Measurements from ENCODE around the gene ZNF136.

ZNF136 gene

GRCh38 chr19:12162882-12163806, at the start of gene ZNF136:
Gene ZNF136, plus strand, starts transcription at chr19:12163096. Its CDS starts 108 bp downstream, at chr19:12163204.
- H3K27me3 ChIP-seq (ENCODE audit: insufficient read depth, low read length) = no peaks in the 10 kb centered on the region
- peak within 1 kb of the TSS; percentile 97 for H2AFZ ChIP-seq (ENCODE audit: low read length, unreplicated experiment)
- H3K36me3 ChIP-seq (ENCODE audit: insufficient read depth, low read length) = peaks cover 6% of the 10 kb centered on the region; the same call in 1 of the 2 replicates
- peaks cover 38% of the 10 kb centered on the region for H3K79me2 ChIP-seq (ENCODE audit: control insufficient read depth, insufficient read depth, low read length, unreplicated experiment)
- peak within 1 kb of the TSS; percentile 90 for H3K27ac ChIP-seq (ENCODE audit: low read depth, low read length)
- H3K4me3 ChIP-seq (ENCODE audit: low read depth, low read length) = peak within 1 kb of the TSS; percentile 91
- H3K4me1 ChIP-seq (ENCODE audit: control insufficient read depth, insufficient read depth, low read length, unreplicated experiment) = peaks cover 13% of the 10 kb centered on the region

DNA sequence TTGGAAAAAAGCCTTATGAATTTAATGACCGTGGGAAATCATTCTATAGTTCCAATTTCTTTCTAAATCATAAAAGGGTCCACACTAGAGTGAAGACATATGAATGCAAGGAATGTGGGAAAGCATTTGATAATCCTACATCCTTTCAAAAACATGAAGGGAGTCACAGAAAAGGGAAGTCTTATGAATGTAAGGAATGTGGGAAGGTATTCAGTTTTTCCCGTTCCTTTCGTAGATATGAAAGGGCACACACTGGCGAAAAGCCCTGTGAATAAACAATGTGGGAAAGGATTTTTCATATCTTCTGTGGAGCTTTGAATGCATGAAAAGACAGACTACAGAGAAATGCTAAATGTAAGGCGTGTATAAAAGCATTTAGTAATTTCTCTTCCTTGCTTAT, 49.8 kb upstream of the ZNF136 start:
- Histone ChIP-seq H3K4me1 (ENCODE audit: control insufficient read depth, insufficient read depth, low read length, unreplicated experiment) (no peaks in the 10 kb centered on the region), H2AFZ (ENCODE audit: low read length, unreplicated experiment) (no peak overlapping the region), H3K27ac (ENCODE audit: low read depth, low read length) (no peak overlapping the region), H3K4me3 (ENCODE audit: low read depth, low read length) (no peak overlapping the region), H3K27me3 (ENCODE audit: insufficient read depth, low read length) (no peaks in the 10 kb centered on the region), H3K36me3 (ENCODE audit: insufficient read depth, low read length) (peaks cover 45% of the 10 kb centered on the region), H3K79me2 (ENCODE audit: control insufficient read depth, insufficient read depth, low read length, unreplicated experiment) (no peaks in the 10 kb centered on the region)

DNA sequence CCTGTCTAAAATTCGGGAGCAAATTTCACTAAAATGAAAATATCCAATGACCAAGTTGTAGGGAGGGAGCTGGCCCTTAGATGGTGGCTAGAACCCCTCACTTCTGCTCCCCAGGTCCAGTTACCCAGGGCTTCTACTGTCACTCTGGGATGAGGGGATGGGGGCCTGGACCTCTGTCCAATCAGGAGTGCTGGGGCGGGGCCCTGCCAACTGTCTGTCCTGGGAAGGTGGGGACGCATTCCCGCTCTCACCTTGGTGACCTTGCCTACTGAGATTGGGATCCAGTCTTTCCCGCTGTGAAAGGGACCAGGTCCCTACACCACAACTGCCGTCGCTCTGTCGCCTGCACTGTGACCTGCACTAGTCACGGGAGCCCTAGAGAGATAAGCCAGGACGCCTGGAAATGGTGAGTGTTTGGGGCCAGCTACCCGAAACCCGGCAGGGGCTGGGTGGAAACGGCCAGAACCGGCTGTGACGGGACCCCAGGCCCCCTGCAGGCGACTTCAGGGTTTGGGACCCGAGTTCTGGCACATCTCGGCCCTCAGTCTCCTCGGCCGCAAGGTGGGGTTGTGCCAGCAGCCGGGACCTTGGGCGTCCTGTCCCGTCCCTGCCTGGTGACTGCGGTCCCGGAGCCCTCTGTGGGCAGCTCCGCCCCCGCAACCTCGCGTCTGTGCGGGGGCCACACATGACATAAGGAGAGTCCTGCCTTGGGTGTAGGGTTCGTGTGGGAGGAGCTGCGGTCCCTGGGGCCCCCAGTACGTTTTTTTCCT, 45.5 kb upstream of the ZNF136 start:
- Histone ChIP-seq H3K36me3 (ENCODE audit: insufficient read depth, low read length) (peaks cover 12% of the 10 kb centered on the region), H3K4me1 (ENCODE audit: control insufficient read depth, insufficient read depth, low read length, unreplicated experiment) (no peaks in the 10 kb centered on the region), H2AFZ (ENCODE audit: low read length, unreplicated experiment) (no peak overlapping the region), H3K27me3 (ENCODE audit: insufficient read depth, low read length) (no peaks in the 10 kb centered on the region), H3K4me3 (ENCODE audit: low read depth, low read length) (no peak overlapping the region), H3K27ac (ENCODE audit: low read depth, low read length) (no peak overlapping the region), H3K79me2 (ENCODE audit: control insufficient read depth, insufficient read depth, low read length, unreplicated experiment) (no peaks in the 10 kb centered on the region)

GRCh38 chr19:12126707-12127106, 36.2 kb upstream of the ZNF136 start:
- H3K36me3 ChIP-seq (ENCODE audit: insufficient read depth, low read length) = peaks cover 9% of the 10 kb centered on the region; the same call in 1 of the 2 replicates
- H3K4me3 ChIP-seq (ENCODE audit: low read depth, low read length) = no peak overlapping the region
- no peaks in the 10 kb centered on the region for H3K27me3 ChIP-seq (ENCODE audit: insufficient read depth, low read length)

DNA sequence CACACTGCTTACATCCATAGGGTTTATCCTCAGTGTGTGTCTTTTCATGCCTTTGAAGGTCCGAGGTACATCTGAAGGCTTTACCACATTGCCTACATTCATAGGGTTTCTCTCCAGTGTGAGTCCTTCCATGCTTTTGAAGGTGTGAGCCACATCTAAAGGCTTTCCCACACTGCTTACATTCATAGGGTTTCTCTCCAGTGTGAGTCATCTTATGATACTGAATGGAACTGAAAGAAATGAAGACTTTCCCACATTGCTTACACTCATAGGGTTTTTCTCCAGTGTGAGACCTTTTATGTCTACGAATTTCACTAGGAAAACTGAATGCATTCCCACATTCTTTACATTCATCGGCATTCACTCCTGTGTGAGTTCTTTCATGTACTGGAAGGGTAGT, 29.8 kb upstream of the ZNF136 start:
- Histone ChIP-seq H3K36me3 (ENCODE audit: insufficient read depth, low read length) (peaks cover 57% of the 10 kb centered on the region), H2AFZ (ENCODE audit: low read length, unreplicated experiment) (no peak overlapping the region), H3K27me3 (ENCODE audit: insufficient read depth, low read length) (no peaks in the 10 kb centered on the region), H3K4me1 (ENCODE audit: control insufficient read depth, insufficient read depth, low read length, unreplicated experiment) (no peaks in the 10 kb centered on the region), H3K4me3 (ENCODE audit: low read depth, low read length) (no peak overlapping the region), H3K27ac (ENCODE audit: low read depth, low read length) (no peak overlapping the region), H3K79me2 (ENCODE audit: control insufficient read depth, insufficient read depth, low read length, unreplicated experiment) (peaks cover 9% of the 10 kb centered on the region)

More at GRCh38 chr19:12126707-12127106, 36.2 kb upstream of the ZNF136 start:
- no peaks in the 10 kb centered on the region for H3K4me1 ChIP-seq (ENCODE audit: control insufficient read depth, insufficient read depth, low read length, unreplicated experiment)
- H2AFZ ChIP-seq (ENCODE audit: low read length, unreplicated experiment) = no peak overlapping the region
- no peaks in the 10 kb centered on the region for H3K79me2 ChIP-seq (ENCODE audit: control insufficient read depth, insufficient read depth, low read length, unreplicated experiment)
- H3K27ac ChIP-seq (ENCODE audit: low read depth, low read length) = no peak overlapping the region

DNA sequence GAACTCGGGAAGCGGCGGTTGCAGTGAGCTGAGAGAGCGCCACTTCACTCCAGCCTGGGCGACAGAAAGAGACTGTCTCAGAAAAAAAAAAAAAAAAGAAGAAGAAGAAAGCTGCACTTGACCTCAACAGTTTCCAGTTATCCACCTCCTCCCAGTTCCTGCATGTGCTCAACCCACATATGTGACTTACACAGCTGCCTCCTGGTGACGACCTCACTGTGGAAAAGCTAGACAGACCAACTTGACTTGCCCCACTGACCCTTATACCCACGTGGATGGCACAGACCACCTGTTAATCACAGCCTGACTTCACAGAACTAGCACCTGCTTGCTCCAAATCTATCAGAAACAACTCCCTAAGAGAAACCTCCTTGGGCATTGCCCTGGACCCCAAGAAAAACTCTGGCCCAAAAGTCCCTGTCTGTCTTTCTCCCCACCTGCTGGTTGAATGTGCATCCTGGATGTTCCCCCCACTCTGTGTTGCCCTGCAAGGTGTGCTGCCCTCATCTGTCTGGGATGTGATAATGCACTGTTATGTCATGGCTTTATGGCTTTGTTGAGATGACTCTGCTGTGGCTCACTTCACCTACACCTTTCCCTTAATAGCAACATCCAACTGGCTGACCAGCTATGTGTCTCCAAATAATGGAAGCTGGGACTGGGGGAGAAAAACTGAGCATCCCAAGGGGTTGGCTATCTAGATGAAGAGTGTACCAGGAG, 25.5 kb upstream of the ZNF136 start:
- H3K79me2 ChIP-seq (ENCODE audit: control insufficient read depth, insufficient read depth, low read length, unreplicated experiment) = peaks cover 14% of the 10 kb centered on the region
- H3K27me3 ChIP-seq (ENCODE audit: insufficient read depth, low read length) = no peaks in the 10 kb centered on the region
- H3K27ac ChIP-seq (ENCODE audit: low read depth, low read length) = no peak overlapping the region
- H3K36me3 ChIP-seq (ENCODE audit: insufficient read depth, low read length) = peaks cover 42% of the 10 kb centered on the region
- no peak overlapping the region for H2AFZ ChIP-seq (ENCODE audit: low read length, unreplicated experiment)
- no peak overlapping the region for H3K4me3 ChIP-seq (ENCODE audit: low read depth, low read length)
- peaks cover 5% of the 10 kb centered on the region for H3K4me1 ChIP-seq (ENCODE audit: control insufficient read depth, insufficient read depth, low read length, unreplicated experiment)

DNA sequence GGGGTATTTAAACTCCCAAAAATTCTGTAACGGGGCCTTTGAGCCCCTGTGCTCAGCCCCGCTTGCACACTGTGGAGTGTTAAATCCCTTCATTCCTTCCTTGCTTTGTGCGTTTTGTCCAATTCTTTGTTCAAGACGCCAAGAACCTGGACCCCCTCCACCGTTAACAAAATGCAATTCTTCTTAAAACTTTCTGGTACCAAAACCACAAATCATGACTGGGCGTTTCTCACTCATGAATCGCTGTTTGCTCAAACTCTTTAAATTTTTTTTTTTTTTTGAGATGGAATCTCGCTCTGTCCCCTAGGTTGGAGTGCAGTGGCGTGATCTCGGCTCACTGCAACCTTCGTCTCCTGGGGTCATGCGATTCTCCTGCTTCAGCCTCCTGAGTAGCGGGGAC, 23.6 kb upstream of the ZNF136 start:
- Histone ChIP-seq H3K4me3 (ENCODE audit: low read depth, low read length) (peak overlapping the region; percentile 85), H2AFZ (ENCODE audit: low read length, unreplicated experiment) (no peak overlapping the region), H3K27ac (ENCODE audit: low read depth, low read length) (no peak overlapping the region), H3K79me2 (ENCODE audit: control insufficient read depth, insufficient read depth, low read length, unreplicated experiment) (peaks cover 14% of the 10 kb centered on the region), H3K36me3 (ENCODE audit: insufficient read depth, low read length) (peaks cover 23% of the 10 kb centered on the region), H3K27me3 (ENCODE audit: insufficient read depth, low read length) (no peaks in the 10 kb centered on the region), H3K4me1 (ENCODE audit: control insufficient read depth, insufficient read depth, low read length, unreplicated experiment) (peaks cover 5% of the 10 kb centered on the region)

GRCh38 chr19:12139885-12140544, 22.9 kb upstream of the ZNF136 start, which contains the start of gene ZNF20:
Gene ZNF20, minus strand, starts transcription at chr19:12140350. Its CDS starts 168 bp downstream, at chr19:12140182.
- Histone ChIP-seq H3K4me1 (ENCODE audit: control insufficient read depth, insufficient read depth, low read length, unreplicated experiment) (peaks cover 5% of the 10 kb centered on the region), H2AFZ (ENCODE audit: low read length, unreplicated experiment) (no peak within 1 kb of the TSS), H3K27me3 (ENCODE audit: insufficient read depth, low read length) (no peaks in the 10 kb centered on the region), H3K4me3 (ENCODE audit: low read depth, low read length) (peak within 1 kb of the TSS; percentile 85), H3K27ac (ENCODE audit: low read depth, low read length) (peak within 1 kb of the TSS; percentile 61), H3K79me2 (ENCODE audit: control insufficient read depth, insufficient read depth, low read length, unreplicated experiment) (peaks cover 14% of the 10 kb centered on the region), H3K36me3 (ENCODE audit: insufficient read depth, low read length) (peaks cover 18% of the 10 kb centered on the region)

- Histone ChIP-seq H3K4me3 (ENCODE audit: low read depth, low read length) (peak overlapping the region; percentile 85), H3K27me3 (ENCODE audit: insufficient read depth, low read length) (no peaks in the 10 kb centered on the region), H3K27ac (ENCODE audit: low read depth, low read length) (no peak overlapping the region), H2AFZ (ENCODE audit: low read length, unreplicated experiment) (no peak overlapping the region), H3K4me1 (ENCODE audit: control insufficient read depth, insufficient read depth, low read length, unreplicated experiment) (peaks cover 5% of the 10 kb centered on the region), H3K79me2 (ENCODE audit: control insufficient read depth, insufficient read depth, low read length, unreplicated experiment) (peaks cover 14% of the 10 kb centered on the region), H3K36me3 (ENCODE audit: insufficient read depth, low read length) (peaks cover 20% of the 10 kb centered on the region)
Measured at GRCh38 chr19:12140545-12141404, 22.1 kb upstream of the ZNF136 start.

Data from ACC112 (cell line).